ENCODE measurements around the gene CCDC92B.

Gene CCDC92B

GRCh38 chr17:2777242-2777867, 27.9 kb upstream of the CCDC92B start:
- H3K9me3 ChIP-seq (ENCODE audit: low read length), result no peaks in the 10 kb centered on the region
- H3F3A ChIP-seq (ENCODE audit: insufficient read depth, low read length), result no peaks in the 10 kb centered on the region
- no peaks in the 10 kb centered on the region for H3K9me2 ChIP-seq (ENCODE audit: low read depth, low read length)
- TF ChIP-seq EZH2 (IDR thresholded peaks at IDR 0.05; ENCODE audit: borderline replicate concordance, low read length), result no peak
- TF ChIP-seq CTCF (IDR thresholded peaks at IDR 0.05; ENCODE audit: low read length), result no peak
- no peaks in the 10 kb centered on the region for H3K4me1 ChIP-seq (ENCODE audit: insufficient read depth, low read length, severe bottlenecking)
- H3K27ac ChIP-seq (ENCODE audit: low read depth, low read length, poor library complexity, severe bottlenecking), result no peak overlapping the region
- no peaks in the 10 kb centered on the region for H3K36me3 ChIP-seq (ENCODE audit: insufficient read depth, low read length)
- no peaks in the 10 kb centered on the region for H4K20me1 ChIP-seq (ENCODE audit: insufficient read depth, low read length)
- no peak overlapping the region for H2AFZ ChIP-seq (ENCODE audit: low read length)
- no peaks in the 10 kb centered on the region for H3K27me3 ChIP-seq (ENCODE audit: insufficient read depth, low read length)
- H3K9ac ChIP-seq (ENCODE audit: low read length), result no peak overlapping the region
- no peak overlapping the region for H3K4me3 ChIP-seq (ENCODE audit: low read depth, low read length, poor library complexity, severe bottlenecking)
- H3K79me2 ChIP-seq (ENCODE audit: insufficient read depth, low read length), result no peaks in the 10 kb centered on the region
- H3K4me2 ChIP-seq (ENCODE audit: low read length), result no peak overlapping the region

- H3K4me2 ChIP-seq (ENCODE audit: low read length), result no peak overlapping the region
- H3K27ac ChIP-seq (ENCODE audit: low read depth, low read length, poor library complexity, severe bottlenecking), result no peak overlapping the region
- no peaks in the 10 kb centered on the region for H3K4me1 ChIP-seq (ENCODE audit: insufficient read depth, low read length, severe bottlenecking)
- no peaks in the 10 kb centered on the region for H3K27me3 ChIP-seq (ENCODE audit: insufficient read depth, low read length)
- no peaks in the 10 kb centered on the region for H3K79me2 ChIP-seq (ENCODE audit: insufficient read depth, low read length)
- no peaks in the 10 kb centered on the region for H3K9me3 ChIP-seq (ENCODE audit: low read length)
- H3F3A ChIP-seq (ENCODE audit: insufficient read depth, low read length), result no peaks in the 10 kb centered on the region
- TF ChIP-seq CTCF (IDR thresholded peaks at IDR 0.05; ENCODE audit: low read length) (no peak), EZH2 (IDR thresholded peaks at IDR 0.05; ENCODE audit: borderline replicate concordance, low read length) (no peak)
- no peaks in the 10 kb centered on the region for H3K9me2 ChIP-seq (ENCODE audit: low read depth, low read length)
- H4K20me1 ChIP-seq (ENCODE audit: insufficient read depth, low read length), result no peaks in the 10 kb centered on the region
- H3K36me3 ChIP-seq (ENCODE audit: insufficient read depth, low read length), result no peaks in the 10 kb centered on the region
- no peak overlapping the region for H3K9ac ChIP-seq (ENCODE audit: low read length)
- H2AFZ ChIP-seq (ENCODE audit: low read length), result no peak overlapping the region
- H3K4me3 ChIP-seq (ENCODE audit: low read depth, low read length, poor library complexity, severe bottlenecking), result no peak overlapping the region
These were observed 27.3 kb upstream of the CCDC92B start for GRCh38 chr17:2776589-2777241.

GRCh38 chr17:2775206-2775605, 25.8 kb upstream of the CCDC92B start:
- Histone ChIP-seq H3K4me2 (ENCODE audit: low read length) (no peak overlapping the region), H3K79me2 (ENCODE audit: insufficient read depth, low read length) (no peaks in the 10 kb centered on the region), H2AFZ (ENCODE audit: low read length) (no peak overlapping the region), H3K27me3 (ENCODE audit: insufficient read depth, low read length) (no peaks in the 10 kb centered on the region), H3K9me2 (ENCODE audit: low read depth, low read length) (no peaks in the 10 kb centered on the region), H3K4me1 (ENCODE audit: insufficient read depth, low read length, severe bottlenecking) (no peaks in the 10 kb centered on the region), H3F3A (ENCODE audit: insufficient read depth, low read length) (no peaks in the 10 kb centered on the region), H3K36me3 (ENCODE audit: insufficient read depth, low read length) (no peaks in the 10 kb centered on the region), H3K27ac (ENCODE audit: low read depth, low read length, poor library complexity, severe bottlenecking) (no peak overlapping the region), H3K9me3 (ENCODE audit: low read length) (no peaks in the 10 kb centered on the region), H3K4me3 (ENCODE audit: low read depth, low read length, poor library complexity, severe bottlenecking) (no peak overlapping the region), H4K20me1 (ENCODE audit: insufficient read depth, low read length) (no peaks in the 10 kb centered on the region), H3K9ac (ENCODE audit: low read length) (no peak overlapping the region)
- TF ChIP-seq CTCF (IDR thresholded peaks at IDR 0.05; ENCODE audit: low read length), result no peak
- TF ChIP-seq EZH2 (IDR thresholded peaks at IDR 0.05; ENCODE audit: borderline replicate concordance, low read length), result no peak
